Neural progenitor cell (in vitro differentiated cells): Measurements from ENCODE around the gene GMCL2. TPM values are rescaled to one million over a fixed set of nuclear protein-coding genes. Genes with fewer than 3 reads are reported as not detected.
"Not testable (repeated sequence)": the region's sequence is repeated elsewhere in the genome, so short reads cannot be mapped to it uniquely, and the experiment has no call there.

Source experiments
- DNase-seq: peaks from one replicate; pipeline ENCODE4 v3.0.0-alpha.2; 2016; ENCODE audit warnings: low spot score
- H2AFZ ChIP-seq: fragments of 200-600 bp; sonication (generic); replicated peaks from 2 replicates; pipeline ENCODE4 v1.6.1; 2016; ENCODE audit warnings: antibody characterized with exemption
- H3F3A ChIP-seq: fragments of 200-600 bp; sonication (generic); 2 replicates; pipeline ENCODE4 v1.6.1; 2016; ENCODE audit warnings: antibody characterized with exemption, low read depth
- H3K27ac ChIP-seq: fragments of 200-600 bp; sonication (generic); 2 replicates; pipeline ENCODE4 v1.5.1; 2016; ENCODE audit warnings: mild to moderate bottlenecking
- H3K27me3 ChIP-seq: fragments of 200-600 bp; sonication (generic); 2 replicates; pipeline ENCODE4 v1.6.1; 2016; ENCODE audit warnings: mild to moderate bottlenecking, moderate library complexity
- H3K36me3 ChIP-seq: fragments of 200-600 bp; sonication (generic); 2 replicates; pipeline ENCODE4 v1.5.1; 2016
- H3K4me1 ChIP-seq: fragments of 200-600 bp; sonication (generic); 2 replicates; pipeline ENCODE4 v1.6.1; 2016; ENCODE audit warnings: mixed run types
- H3K4me2 ChIP-seq: fragments of 200-600 bp; sonication (generic); 2 replicates; pipeline ENCODE4 v1.6.1; 2016
- H3K4me3 ChIP-seq: fragments of 200-600 bp; sonication (generic); 2 replicates; pipeline ENCODE4 v1.5.1; 2016
- H3K79me2 ChIP-seq: fragments of 200-600 bp; sonication (generic); 2 replicates; pipeline ENCODE4 v1.6.1; 2016; ENCODE audit warnings: low read depth
- H3K9ac ChIP-seq: fragments of 200-600 bp; sonication (generic); 2 replicates; pipeline ENCODE4 v1.6.1; 2016
- H3K9me3 ChIP-seq: fragments of 200-600 bp; sonication (generic); 2 replicates; pipeline ENCODE4 v1.5.1; 2016; ENCODE audit warnings: low read depth
- H4K20me1 ChIP-seq: fragments of 200-600 bp; sonication (generic); 2 replicates; pipeline ENCODE4 v1.6.1; 2016; ENCODE audit warnings: low read depth
- H3K27ac Mint-ChIP-seq: 3 replicates; pipeline ENCODE4 v1.8.0; 2021; ENCODE audit warnings: mixed read lengths
- H3K27me3 Mint-ChIP-seq: 2 replicates; pipeline ENCODE4 v1.8.0; 2022; ENCODE audit warnings: low read depth, mild to moderate bottlenecking, inconsistent platforms, moderate library complexity, mixed read lengths; ENCODE audit not compliant: insufficient read depth
- H3K36me3 Mint-ChIP-seq: 3 replicates; pipeline ENCODE4 v1.8.0; 2021; ENCODE audit warnings: mixed read lengths
- H3K4me1 Mint-ChIP-seq: 3 replicates; pipeline ENCODE4 v1.8.0; 2021; ENCODE audit warnings: mixed read lengths
- H3K4me3 Mint-ChIP-seq: 3 replicates; pipeline ENCODE4 v1.8.0; 2021; ENCODE audit warnings: mild to moderate bottlenecking, moderate library complexity, mixed read lengths
- H3K9me3 Mint-ChIP-seq: 3 replicates; pipeline ENCODE4 v1.8.0; 2020; ENCODE audit warnings: mixed read lengths
- EZH2 ChIP-seq: fragments of 200-600 bp; sonication (generic); IDR thresholded peaks from 2 replicates; pipeline ENCODE4 v1.6.1; 2017; ENCODE audit warnings: antibody characterized with exemption, mild to moderate bottlenecking, moderate library complexity
- EZH2phosphoT487 ChIP-seq: fragments of 200-600 bp; sonication (generic); IDR thresholded peaks from 2 replicates; pipeline ENCODE4 v1.6.1; 2017; ENCODE audit warnings: antibody characterized with exemption
- total RNA-seq: library from RNA; depleted of rRNA; stranded (reverse); fragments of >200 nt; gene quantifications from 2 replicates; pipeline ENCODE4 v1.2.3, GENCODE V29; 2015; ENCODE audit warnings: low replicate concordance
- TF ChIP-seq, protein P1 (sequence below): fragments of 200-600 bp; sonication (generic); IDR thresholded peaks from 2 replicates; pipeline ENCODE4 v1.5.1; 2017; ENCODE audit warnings: antibody characterized with exemption, mild to moderate bottlenecking

Gene GMCL2
- total RNA-seq, 1 donor from 2014 or later = not detected

DNA sequence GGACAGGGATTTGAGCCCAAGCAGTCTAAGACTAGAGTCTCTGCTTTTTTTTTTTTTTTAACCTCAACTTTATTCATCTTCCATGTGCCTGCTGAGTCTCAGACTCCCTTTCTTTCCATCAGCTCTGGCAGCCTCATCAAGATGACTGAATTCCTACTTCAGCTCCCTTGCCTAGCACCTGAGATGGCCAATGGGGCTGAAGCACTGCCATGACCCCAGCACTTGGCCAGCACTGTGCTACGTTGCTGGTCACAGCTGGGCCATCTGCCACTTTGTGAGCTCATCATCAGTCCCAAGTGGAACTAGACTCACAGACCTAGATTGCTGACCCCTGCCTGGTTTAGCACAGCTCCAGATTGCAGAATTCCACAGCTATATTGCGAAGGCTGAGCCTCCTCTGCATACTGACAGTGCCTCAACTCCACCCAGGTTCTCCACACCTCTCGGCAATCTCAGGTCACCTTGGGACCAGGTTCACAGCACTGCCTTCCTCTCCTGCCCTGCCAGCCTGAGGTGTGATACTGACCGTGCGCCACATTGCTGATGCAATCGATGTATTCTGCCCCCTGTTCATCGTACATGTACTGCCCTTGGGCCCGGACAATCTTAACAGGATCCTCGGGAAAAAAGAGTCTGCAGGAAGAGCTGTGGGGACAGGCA, 43.8 kb upstream of the GMCL2 start:
- H3K36me3 ChIP-seq = no peaks in the 10 kb centered on the region
- no peak overlapping the region for H2AFZ ChIP-seq
- H3F3A ChIP-seq = peaks cover 30% of the 10 kb centered on the region
- peak overlapping the region; percentile 60 for H3K4me3 ChIP-seq
- H3K9me3 ChIP-seq = no peaks in the 10 kb centered on the region
- DNase-seq = no peak
- H3K9me3 Mint-ChIP-seq = no peaks in the 10 kb centered on the region
- no peaks in the 10 kb centered on the region for H3K27me3 ChIP-seq
- H3K4me1 ChIP-seq = peaks cover 9% of the 10 kb centered on the region
- H3K27me3 Mint-ChIP-seq = peaks cover 11% of the 10 kb centered on the region
- no peak overlapping the region for H3K27ac Mint-ChIP-seq
- H3K4me1 Mint-ChIP-seq = peaks cover 24% of the 10 kb centered on the region
- H3K27ac ChIP-seq = no peak overlapping the region
- TF ChIP-seq EZH2 = no peak
- TF ChIP-seq EZH2phosphoT487 = no peak
- TF ChIP-seq, protein P1, sequence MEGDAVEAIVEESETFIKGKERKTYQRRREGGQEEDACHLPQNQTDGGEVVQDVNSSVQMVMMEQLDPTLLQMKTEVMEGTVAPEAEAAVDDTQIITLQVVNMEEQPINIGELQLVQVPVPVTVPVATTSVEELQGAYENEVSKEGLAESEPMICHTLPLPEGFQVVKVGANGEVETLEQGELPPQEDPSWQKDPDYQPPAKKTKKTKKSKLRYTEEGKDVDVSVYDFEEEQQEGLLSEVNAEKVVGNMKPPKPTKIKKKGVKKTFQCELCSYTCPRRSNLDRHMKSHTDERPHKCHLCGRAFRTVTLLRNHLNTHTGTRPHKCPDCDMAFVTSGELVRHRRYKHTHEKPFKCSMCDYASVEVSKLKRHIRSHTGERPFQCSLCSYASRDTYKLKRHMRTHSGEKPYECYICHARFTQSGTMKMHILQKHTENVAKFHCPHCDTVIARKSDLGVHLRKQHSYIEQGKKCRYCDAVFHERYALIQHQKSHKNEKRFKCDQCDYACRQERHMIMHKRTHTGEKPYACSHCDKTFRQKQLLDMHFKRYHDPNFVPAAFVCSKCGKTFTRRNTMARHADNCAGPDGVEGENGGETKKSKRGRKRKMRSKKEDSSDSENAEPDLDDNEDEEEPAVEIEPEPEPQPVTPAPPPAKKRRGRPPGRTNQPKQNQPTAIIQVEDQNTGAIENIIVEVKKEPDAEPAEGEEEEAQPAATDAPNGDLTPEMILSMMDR = no peak
- H3K79me2 ChIP-seq = peaks cover 18% of the 10 kb centered on the region
- peaks cover 26% of the 10 kb centered on the region for H4K20me1 ChIP-seq
- peaks cover 37% of the 10 kb centered on the region for H3K36me3 Mint-ChIP-seq
- H3K4me2 ChIP-seq = peak overlapping the region; percentile 88
- H3K4me3 Mint-ChIP-seq = peak overlapping the region; percentile 83
- no peak overlapping the region for H3K9ac ChIP-seq

DNA sequence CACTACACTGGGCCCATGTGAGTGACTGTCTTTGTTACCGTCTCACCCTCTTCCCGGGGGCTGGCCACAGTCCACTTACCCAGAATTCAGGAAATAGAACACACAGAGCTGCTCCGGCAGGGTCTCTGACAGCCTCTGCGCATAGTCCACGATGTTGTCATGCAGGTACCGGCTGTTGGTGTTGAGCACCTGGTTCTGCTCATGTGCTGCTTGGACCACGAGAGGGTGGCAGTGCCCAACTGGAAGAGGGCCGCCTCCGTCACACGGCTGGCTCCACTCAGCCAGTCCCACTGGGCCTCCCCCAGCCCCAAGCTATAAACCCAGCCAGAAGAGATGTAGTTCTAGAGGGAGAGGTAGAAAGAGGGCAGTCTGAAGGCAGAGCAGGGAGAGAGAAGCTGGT, 42.7 kb upstream of the GMCL2 start:
- Histone ChIP-seq H4K20me1 (peaks cover 26% of the 10 kb centered on the region), H3K27me3 (no peaks in the 10 kb centered on the region), H3K4me3 (no peak overlapping the region), H3K9ac (no peak overlapping the region), H3K79me2 (peaks cover 18% of the 10 kb centered on the region), H2AFZ (no peak overlapping the region), H3F3A (peaks cover 30% of the 10 kb centered on the region), H3K27ac (no peak overlapping the region), H3K36me3 (no peaks in the 10 kb centered on the region), H3K9me3 (no peaks in the 10 kb centered on the region), H3K4me1 (peaks cover 9% of the 10 kb centered on the region), H3K4me2 (no peak overlapping the region)
- H3K4me1 Mint-ChIP-seq = peaks cover 24% of the 10 kb centered on the region
- H3K9me3 Mint-ChIP-seq = no peaks in the 10 kb centered on the region
- H3K27ac Mint-ChIP-seq = no peak overlapping the region
- H3K27me3 Mint-ChIP-seq = peaks cover 11% of the 10 kb centered on the region
- no peak overlapping the region for H3K4me3 Mint-ChIP-seq
- H3K36me3 Mint-ChIP-seq = peaks cover 41% of the 10 kb centered on the region
- TF ChIP-seq, protein P1 = no peak
- TF ChIP-seq EZH2 = no peak
- DNase-seq = no peak

DNA sequence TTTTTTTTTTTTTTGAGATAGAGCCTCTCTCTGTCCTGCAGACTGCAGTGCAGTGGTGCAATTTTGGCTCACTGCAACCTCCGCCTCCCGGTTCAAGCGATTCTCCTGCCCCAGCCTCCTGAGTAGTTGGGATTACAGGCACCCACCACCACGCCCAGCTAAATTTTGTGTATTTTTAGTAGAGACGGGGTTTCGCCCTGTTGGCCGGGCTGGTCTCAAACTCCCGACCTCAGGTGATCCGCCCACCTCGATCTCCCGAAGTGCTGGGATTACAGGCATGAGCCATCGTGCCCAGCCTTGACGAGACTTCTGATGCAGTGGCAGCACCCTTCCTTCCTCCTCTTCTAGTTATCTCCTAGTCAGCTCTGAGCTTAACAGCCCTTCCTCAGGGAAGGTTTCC, 41.9 kb upstream of the GMCL2 start:
- H3K4me1 ChIP-seq, H3K27me3 ChIP-seq, H3K36me3 ChIP-seq, H2AFZ ChIP-seq, H3K27ac ChIP-seq, H3K4me2 ChIP-seq, DNase-seq, H3K9me3 ChIP-seq, H3K4me3 ChIP-seq, H3K4me3 Mint-ChIP-seq, H3K9me3 Mint-ChIP-seq, H3K9ac ChIP-seq: not testable (repeated sequence)
- Mint-ChIP-seq H3K36me3 (peaks cover 42% of the 10 kb centered on the region), H3K4me1 (peaks cover 25% of the 10 kb centered on the region), H3K27ac (peak overlapping the region; percentile 19), H3K27me3 (peaks cover 11% of the 10 kb centered on the region)
- Histone ChIP-seq H4K20me1 (peaks cover 26% of the 10 kb centered on the region), H3F3A (peaks cover 24% of the 10 kb centered on the region), H3K79me2 (peaks cover 18% of the 10 kb centered on the region)

DNA sequence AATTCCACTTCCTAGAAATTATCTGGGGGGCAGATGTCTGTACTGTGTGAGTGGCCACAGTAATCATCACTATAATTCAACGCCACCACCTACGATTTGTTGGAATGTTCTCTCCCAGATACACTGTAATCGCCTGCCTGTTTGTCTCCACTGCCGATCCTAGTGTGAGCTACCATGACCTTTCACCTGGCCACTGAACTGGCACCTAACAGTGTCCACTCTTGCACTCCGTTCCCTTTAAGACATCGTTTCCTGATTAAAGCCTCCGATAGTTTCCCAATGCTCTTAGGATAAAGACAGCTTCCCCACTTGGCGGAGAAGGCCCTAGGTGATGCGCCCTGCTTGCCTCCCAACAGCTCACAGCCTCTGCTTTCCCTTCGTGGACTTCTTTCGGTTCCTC, 41.4 kb upstream of the GMCL2 start:
- H3K36me3 Mint-ChIP-seq = peaks cover 44% of the 10 kb centered on the region
- no peak overlapping the region for H3K27ac Mint-ChIP-seq
- no peak overlapping the region for H3K4me3 ChIP-seq
- H3K27me3 ChIP-seq = no peaks in the 10 kb centered on the region
- peaks cover 15% of the 10 kb centered on the region for H3K4me1 ChIP-seq
- no peak overlapping the region for H3K9ac ChIP-seq
- no peaks in the 10 kb centered on the region for H3K9me3 ChIP-seq
- H3F3A ChIP-seq = peaks cover 19% of the 10 kb centered on the region
- DNase-seq = no peak
- H3K79me2 ChIP-seq = peaks cover 18% of the 10 kb centered on the region
- H4K20me1 ChIP-seq = peaks cover 26% of the 10 kb centered on the region
- H3K27me3 Mint-ChIP-seq = peaks cover 11% of the 10 kb centered on the region
- H3K4me1 Mint-ChIP-seq = peaks cover 27% of the 10 kb centered on the region
- no peaks in the 10 kb centered on the region for H3K36me3 ChIP-seq
- no peak overlapping the region for H3K4me2 ChIP-seq
- no peak overlapping the region for H3K27ac ChIP-seq
- H2AFZ ChIP-seq = no peak overlapping the region
- no peak overlapping the region for H3K4me3 Mint-ChIP-seq
- TF ChIP-seq, protein P1 = no peak
- TF ChIP-seq EZH2phosphoT487 = no peak
- H3K9me3 Mint-ChIP-seq = no peaks in the 10 kb centered on the region
